GM23338 (cell line): ENCODE measurements around the gene STK38. TPM values are rescaled to one million over a fixed set of nuclear protein-coding genes. Genes with fewer than 3 reads are reported as not detected.
A peak's percentile ranks its signal among the peaks of the same experiment; 100 is the strongest.

Experiments
- ATAC-seq: fragments of 200-7000 bp; cut with Tn5 transposase; 3 replicates; pipeline ENCODE4 v1.9.1; 2020
- DNase-seq: peaks from one replicate; pipeline ENCODE4 v3.0.0-alpha.2; 2015; ENCODE audit warnings: low spot score
- H2AFZ ChIP-seq: fragments of 200-600 bp; sonication (generic); 2 replicates; pipeline ENCODE4 v1.8.0; 2016; ENCODE audit warnings: antibody characterized with exemption, mild to moderate bottlenecking, moderate library complexity
- H3F3A ChIP-seq: fragments of 200-600 bp; sonication (generic); replicated peaks from 2 replicates; pipeline ENCODE4 v1.8.0; 2017; ENCODE audit warnings: antibody characterized with exemption, mixed run types, low read depth
- H3K27ac ChIP-seq: fragments of 200-600 bp; sonication (generic); 2 replicates; pipeline ENCODE4 v1.6.1; 2016; ENCODE audit warnings: low read depth
- H3K27me3 ChIP-seq: fragments of 200-600 bp; sonication (generic); 2 replicates; pipeline ENCODE4 v1.8.0; 2016; ENCODE audit warnings: mild to moderate bottlenecking, mixed run types, moderate library complexity; ENCODE audit not compliant: insufficient read depth
- H3K36me3 ChIP-seq: fragments of 200-600 bp; sonication (generic); 2 replicates; pipeline ENCODE4 v1.8.0; 2016; ENCODE audit warnings: mild to moderate bottlenecking; ENCODE audit not compliant: insufficient read depth
- H3K4me1 ChIP-seq: fragments of 200-600 bp; sonication (generic); 2 replicates; pipeline ENCODE4 v1.8.0; 2016; ENCODE audit warnings: mild to moderate bottlenecking, moderate library complexity; ENCODE audit not compliant: insufficient read depth
- H3K4me2 ChIP-seq: fragments of 200-600 bp; sonication (generic); 2 replicates; pipeline ENCODE4 v1.7.1; 2017; ENCODE audit warnings: mixed run types
- H3K4me3 ChIP-seq: fragments of 200-600 bp; sonication (generic); 2 replicates; pipeline ENCODE4 v1.6.1; 2016; ENCODE audit warnings: mixed run types
- H3K79me2 ChIP-seq: fragments of 200-600 bp; sonication (generic); replicated peaks from 2 replicates; pipeline ENCODE4 v1.8.0; 2017; ENCODE audit warnings: mild to moderate bottlenecking; ENCODE audit not compliant: insufficient read depth
- H3K9me2 ChIP-seq: fragments of 200-600 bp; sonication (generic); 2 replicates; pipeline ENCODE4 v1.8.0; 2017; ENCODE audit not compliant: insufficient read depth
- H4K20me1 ChIP-seq: fragments of 200-600 bp; sonication (generic); replicated peaks from 2 replicates; pipeline ENCODE4 v1.8.0; 2017; ENCODE audit warnings: mild to moderate bottlenecking; ENCODE audit not compliant: insufficient read depth
- H3K27ac Mint-ChIP-seq: 2 replicates; pipeline ENCODE4 v1.8.0; 2020; ENCODE audit warnings: inconsistent platforms, mild to moderate bottlenecking, moderate library complexity, mixed read lengths
- H3K27me3 Mint-ChIP-seq: 3 replicates; pipeline ENCODE4 v1.8.0; 2022; ENCODE audit warnings: low read depth, mild to moderate bottlenecking, moderate library complexity, mixed read lengths, inconsistent platforms; ENCODE audit not compliant: insufficient read depth, poor library complexity
- H3K36me3 Mint-ChIP-seq: 3 replicates; pipeline ENCODE4 v1.8.0; 2021; ENCODE audit warnings: low read depth, mild to moderate bottlenecking, inconsistent platforms, moderate library complexity, mixed read lengths
- H3K4me1 Mint-ChIP-seq: 3 replicates; pipeline ENCODE4 v1.8.0; 2020; ENCODE audit warnings: mild to moderate bottlenecking, inconsistent platforms, mixed read lengths
- H3K4me3 Mint-ChIP-seq: 3 replicates; pipeline ENCODE4 v1.8.0; 2021; ENCODE audit warnings: moderate library complexity, mild to moderate bottlenecking, inconsistent platforms, mixed read lengths
- H3K9me3 Mint-ChIP-seq: 3 replicates; pipeline ENCODE4 v1.8.0; 2020; ENCODE audit warnings: moderate library complexity, mild to moderate bottlenecking, inconsistent platforms, mixed read lengths
- CREB1 ChIP-seq: fragments of 250-450 bp; sonication (Bioruptor Pico); IDR thresholded peaks from 2 replicates; pipeline ENCODE4 v1.5.0; 2020; ENCODE audit warnings: low read depth, mild to moderate bottlenecking, moderate library complexity
- CTCF ChIP-seq, 2 experiments: fragments of 200-600 bp in 1 of 2; sonication (generic) in 1 of 2; conservative IDR thresholded peaks; 2 replicates each; pipeline versions ENCODE4 v1.5.1 to v1.6.1; 2016 to 2017; ENCODE audit warnings: antibody characterized with exemption in 2 of 2, low read depth in 2 of 2, mild to moderate bottlenecking in 2 of 2, moderate library complexity in 1 of 2
- ETS1 ChIP-seq: IDR thresholded peaks from 2 replicates; pipeline ENCODE4 v1.6.1; 2016; ENCODE audit warnings: antibody characterized with exemption
- EZH2 ChIP-seq: fragments of 200-600 bp; sonication (generic); IDR thresholded peaks from one replicate; pipeline ENCODE4 v1.8.0; 2017; ENCODE audit warnings: antibody characterized with exemption, mild to moderate bottlenecking, low read depth; ENCODE audit not compliant: unreplicated experiment
- EZH2phosphoT487 ChIP-seq: fragments of 200-600 bp; sonication (generic); IDR thresholded peaks from one replicate; pipeline ENCODE4 v1.8.1; 2018; ENCODE audit warnings: antibody characterized with exemption; ENCODE audit not compliant: unreplicated experiment
- JUNB ChIP-seq: IDR thresholded peaks from one replicate; pipeline ENCODE4 v1.6.1; 2016; ENCODE audit warnings: antibody characterized with exemption; ENCODE audit not compliant: unreplicated experiment
- NANOG ChIP-seq: IDR thresholded peaks from 2 replicates; pipeline ENCODE4 v1.6.1; 2016; ENCODE audit warnings: antibody characterized with exemption, borderline replicate concordance
- POLR2AphosphoS5 ChIP-seq: IDR thresholded peaks from 2 replicates; pipeline ENCODE4 v1.6.1; 2016; ENCODE audit warnings: antibody characterized with exemption, low read depth
- REST ChIP-seq: IDR thresholded peaks from one replicate; pipeline ENCODE4 v1.6.1; 2018; ENCODE audit warnings: antibody characterized with exemption; ENCODE audit not compliant: unreplicated experiment
- STAT1 ChIP-seq: IDR thresholded peaks from one replicate; pipeline ENCODE4 v1.6.1; 2016; ENCODE audit warnings: antibody characterized with exemption; ENCODE audit not compliant: unreplicated experiment
- ZNF114 ChIP-seq: fragments of 250-450 bp; sonication (Bioruptor Pico); IDR thresholded peaks from 2 replicates; pipeline ENCODE4 v1.5.0; 2020; ENCODE audit warnings: mild to moderate bottlenecking, moderate library complexity
- ZNF331 ChIP-seq: fragments of 250-450 bp; sonication (Bioruptor Pico); IDR thresholded peaks from 2 replicates; pipeline ENCODE4 v1.5.0; 2020; ENCODE audit warnings: low read depth, mild to moderate bottlenecking, moderate library complexity
- ZNF462 ChIP-seq: fragments of 250-450 bp; sonication (Bioruptor Pico); IDR thresholded peaks from 2 replicates; pipeline ENCODE4 v1.5.0; 2020; ENCODE audit warnings: mild to moderate bottlenecking, moderate library complexity
- polyA plus RNA-seq: library from polyadenylated mRNA; unstranded; fragments of >200 nt; fragmentation: Nextera tagmentation; extraction: Ambion mirVana; gene quantifications from 2 replicates; pipeline ENCODE4 v1.2.1, GENCODE V29; 2016
- total RNA-seq: library from RNA; depleted of rRNA; stranded (reverse); fragments of >200 nt; shearing (Covaris generic); gene quantifications from 2 replicates; pipeline ENCODE4 v1.2.3, GENCODE V29; 2014

The STK38 gene
- total and polyA plus RNA-seq, 2 experiments from 2014 or later: 10.8 to 17.4 TPM

- TF ChIP-seq JUNB: no peak
Observed at GRCh38 chr6:36580184-36580526, 32.9 kb upstream of the STK38 start (continued).

- 0 out of 2 replicates have a peak overlapping the region, but pooled peaks have one; percentile 10 for H2AFZ ChIP-seq
- Mint-ChIP-seq H3K27me3 (peaks cover 11% of the 10 kb centered on the region), H3K27ac (no peak overlapping the region), H3K4me1 (peaks cover 6% of the 10 kb centered on the region), H3K36me3 (no peaks in the 10 kb centered on the region), H3K4me3 (no peak overlapping the region), H3K9me3 (no peaks in the 10 kb centered on the region)
- TF ChIP-seq ETS1: no peak
- TF ChIP-seq NANOG: no peak
- no peak for TF ChIP-seq ZNF331
- TF ChIP-seq ZNF462 (CRISPR knock-in tag): no peak
- TF ChIP-seq STAT1: no peak
- TF ChIP-seq JUNB: no peak
- no peak for TF ChIP-seq ZNF114
- TF ChIP-seq CREB1 (CRISPR knock-in tag): no peak
- TF ChIP-seq REST: no peak
- TF ChIP-seq POLR2AphosphoS5: no peak
- TF ChIP-seq EZH2phosphoT487: no peak
- no peak for TF ChIP-seq CTCF (conservative IDR thresholded peaks at IDR 0.05; ENCODE audit: low read depth in 2 of 2)
- no peak for TF ChIP-seq EZH2
- H3K79me2 ChIP-seq: no peaks in the 10 kb centered on the region
- 0 out of 2 replicates have a peak, but pooled peaks cover 4% of the 10 kb centered on the region for H3F3A ChIP-seq
- H3K36me3 ChIP-seq: no peaks in the 10 kb centered on the region
- DNase-seq (no peak), ATAC-seq (no peak)
- no peaks in the 10 kb centered on the region for H3K9me2 ChIP-seq
- H3K4me3 ChIP-seq: no peak overlapping the region
- no peaks in the 10 kb centered on the region for H3K27me3 ChIP-seq
- no peak overlapping the region for H3K4me2 ChIP-seq
- H3K27ac ChIP-seq: no peak overlapping the region
- H3K4me1 ChIP-seq: no peaks in the 10 kb centered on the region
- H4K20me1 ChIP-seq: no peaks in the 10 kb centered on the region
Observed at GRCh38 chr6:36578431-36578830, 31.2 kb upstream of the STK38 start.
